Endodermal cell (in vitro differentiated cells): ENCODE data around the gene CIT. TPM values are rescaled to one million over a fixed set of nuclear protein-coding genes. Genes with fewer than 3 reads are reported as not detected.

Experiments used
- DNase-seq: peaks from one replicate; pipeline ENCODE4 v3.0.0-alpha.2; 2017
- H3K27ac ChIP-seq: 2 replicates; pipeline ENCODE4 v1.5.1; 2013; ENCODE audit warnings: mild to moderate bottlenecking, low read depth, low read length, moderate library complexity
- H3K27me3 ChIP-seq: 2 replicates; pipeline ENCODE4 v1.6.1; 2013; ENCODE audit warnings: mild to moderate bottlenecking, low read length, moderate library complexity; ENCODE audit not compliant: insufficient read depth, control insufficient read depth, poor library complexity, severe bottlenecking
- H3K36me3 ChIP-seq: 2 replicates; pipeline ENCODE4 v1.7.0; 2013; ENCODE audit warnings: mild to moderate bottlenecking, low read length, moderate library complexity; ENCODE audit not compliant: control insufficient read depth, insufficient read depth
- H3K4me1 ChIP-seq: one replicate; pipeline ENCODE4 v1.7.0; 2013; ENCODE audit warnings: low read length; ENCODE audit not compliant: control insufficient read depth, insufficient read depth
- H3K4me3 ChIP-seq: 2 replicates; pipeline ENCODE4 v1.5.1; 2013; ENCODE audit warnings: mild to moderate bottlenecking, low read length, moderate library complexity
- H3K9ac ChIP-seq: 2 replicates; pipeline ENCODE4 v1.6.1; 2013; ENCODE audit warnings: mild to moderate bottlenecking, low read length, moderate library complexity; ENCODE audit not compliant: poor library complexity, severe bottlenecking; ENCODE audit errors: extremely low read depth
- H3K9me3 ChIP-seq: 2 replicates; pipeline ENCODE4 v1.6.1; 2013; ENCODE audit warnings: mild to moderate bottlenecking, low read length, moderate library complexity; ENCODE audit not compliant: control insufficient read depth
- H3K27ac Mint-ChIP-seq: 2 replicates; pipeline ENCODE4 v1.8.0; 2020; ENCODE audit warnings: mixed read lengths
- H3K27me3 Mint-ChIP-seq: 2 replicates; pipeline ENCODE4 v1.8.0; 2021; ENCODE audit warnings: mild to moderate bottlenecking, mixed read lengths; ENCODE audit not compliant: insufficient read depth
- H3K36me3 Mint-ChIP-seq: 2 replicates; pipeline ENCODE4 v1.8.0; 2020; ENCODE audit warnings: low read depth, mixed read lengths
- H3K4me1 Mint-ChIP-seq: 2 replicates; pipeline ENCODE4 v1.8.0; 2020; ENCODE audit warnings: mixed read lengths
- H3K4me3 Mint-ChIP-seq: 2 replicates; pipeline ENCODE4 v1.8.0; 2020; ENCODE audit warnings: mild to moderate bottlenecking, moderate library complexity, mixed read lengths
- H3K9me3 Mint-ChIP-seq: 2 replicates; pipeline ENCODE4 v1.8.0; 2020; ENCODE audit warnings: mild to moderate bottlenecking, mixed read lengths
- CTCF ChIP-seq: fragments of 200-600 bp; sonication (generic); conservative IDR thresholded peaks from 2 replicates; pipeline ENCODE4 v1.5.0; 2021; ENCODE audit warnings: antibody characterized with exemption, mild to moderate bottlenecking
- WGBS, 2 experiments: methylation state at CpG; one replicate each; pipeline versions ENCODE4 v1.1.5 to v1.1.7; 2013; ENCODE audit warnings: missing lambda C conversion rate in 2 of 2, mixed read lengths in 1 of 2; ENCODE audit not compliant: insufficient coverage in 1 of 2, insufficient read length in 1 of 2; 5-methylcytosine and 5-hydroxymethylcytosine counted together
- total RNA-seq, 2 donors: library from RNA; stranded (reverse); fragmentation: NEBNext Ultra II Directional in 1 of 2; extraction: Animal tissue kit (Norgen Biotek cat#: 25700) in 1 of 2; gene quantifications; 2 replicates in 1 of 2; 3 replicates in 1 of 2; pipeline ENCODE4 v1.2.1, GENCODE V29; 2021

CIT gene
- total RNA-seq, 2 donors from 2014 or later = 57.3 to 79.1 TPM

GRCh38 chr12:119920064-119920463, 42.9 kb upstream of the CIT start:
- Mint-ChIP-seq H3K4me3 (no peak overlapping the region), H3K9me3 (peaks cover 9% of the 10 kb centered on the region), H3K36me3 (no peaks in the 10 kb centered on the region), H3K27ac (no peak overlapping the region), H3K4me1 (no peaks in the 10 kb centered on the region), H3K27me3 (peaks cover 10% of the 10 kb centered on the region)
- peaks cover 7% of the 10 kb centered on the region for H3K9me3 ChIP-seq
- H3K27ac ChIP-seq = no peak overlapping the region
- H3K4me3 ChIP-seq = no peak overlapping the region
- no peaks in the 10 kb centered on the region for H3K36me3 ChIP-seq
- 95% methylated on average over 5 to 6 of the region's 6 CpGs for WGBS, 2 experiments
- DNase-seq = no peak
- no peaks in the 10 kb centered on the region for H3K4me1 ChIP-seq
- H3K27me3 ChIP-seq = peaks cover 16% of the 10 kb centered on the region
- H3K9ac ChIP-seq = no peak overlapping the region
- TF ChIP-seq CTCF = no peak

GRCh38 chr12:119915894-119916510, 38.9 kb upstream of the CIT start:
- TF ChIP-seq CTCF = no peak

GRCh38 chr12:119914666-119915065, 37.5 kb upstream of the CIT start:
- Histone ChIP-seq H3K36me3 (no peaks in the 10 kb centered on the region), H3K9me3 (no peaks in the 10 kb centered on the region), H3K4me3 (no peak overlapping the region), H3K27ac (no peak overlapping the region), H3K9ac (no peak overlapping the region), H3K4me1 (no peaks in the 10 kb centered on the region), H3K27me3 (no peaks in the 10 kb centered on the region)
- no peak for TF ChIP-seq CTCF
- Mint-ChIP-seq H3K4me3 (no peak overlapping the region), H3K27ac (no peak overlapping the region), H3K27me3 (no peaks in the 10 kb centered on the region), H3K36me3 (no peaks in the 10 kb centered on the region), H3K4me1 (no peaks in the 10 kb centered on the region), H3K9me3 (peaks cover 4% of the 10 kb centered on the region)
- no CpG with 5 or more reads among the region's 1 CpG for WGBS, 2 experiments
- DNase-seq = no peak

More at GRCh38 chr12:119915894-119916510, 38.9 kb upstream of the CIT start:
- Mint-ChIP-seq H3K4me3 (no peak overlapping the region), H3K4me1 (no peaks in the 10 kb centered on the region), H3K9me3 (peaks cover 9% of the 10 kb centered on the region), H3K27me3 (peaks cover 1% of the 10 kb centered on the region), H3K36me3 (no peaks in the 10 kb centered on the region), H3K27ac (no peak overlapping the region)
- H3K9ac ChIP-seq = no peak overlapping the region
- no peaks in the 10 kb centered on the region for H3K36me3 ChIP-seq
- DNase-seq = no peak
- H3K9me3 ChIP-seq = peaks cover 7% of the 10 kb centered on the region
- H3K4me3 ChIP-seq = no peak overlapping the region
- H3K4me1 ChIP-seq = no peaks in the 10 kb centered on the region
- H3K27me3 ChIP-seq = no peaks in the 10 kb centered on the region
- 90 to 92% methylated on average over 5 to 13 of the region's 13 CpGs for WGBS, 2 experiments
- no peak overlapping the region for H3K27ac ChIP-seq
